DMS79 treated with DMSO at 0.1 percent for 48 hours (cell line): ENCODE measurements around the gene VCX2.
"Not testable (repeated sequence)": the region's sequence is repeated elsewhere in the genome, so short reads cannot be mapped to it uniquely, and the experiment has no call there.

Source experiments
- DNase-seq: peaks from one replicate; lab custom pipeline; 2025; lab: John Stamatoyannopoulos, UW

The VCX2 gene

GRCh38 chrX:8171169-8171568 lies at the start of gene VCX2:
VCX2 (minus strand) TSS chrX:8171267; CDS start chrX:8170643, 624 bp downstream.
- not testable (repeated sequence) for DNase-seq

DNA sequence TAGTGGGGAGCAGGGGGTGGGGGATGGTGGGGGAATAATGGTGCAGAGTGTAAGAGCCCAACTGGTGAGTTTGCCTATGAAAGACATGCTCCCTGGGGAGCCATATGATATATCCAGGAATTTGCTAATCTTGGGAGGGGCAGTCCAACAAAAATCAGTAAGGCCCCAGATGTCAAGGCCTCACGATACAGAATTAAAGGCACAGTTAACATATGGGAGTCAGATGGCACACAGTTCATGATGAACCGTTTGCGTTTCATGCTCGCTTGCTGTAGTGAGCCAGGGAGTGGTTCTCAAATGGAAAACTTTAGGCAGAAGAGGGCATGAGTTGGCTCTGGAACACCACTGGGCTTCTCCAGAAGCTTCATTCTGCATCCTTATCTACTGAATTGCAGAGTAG lies 33.9 kb upstream of the VCX2 start:
- DNase-seq, result no peak

DNA sequence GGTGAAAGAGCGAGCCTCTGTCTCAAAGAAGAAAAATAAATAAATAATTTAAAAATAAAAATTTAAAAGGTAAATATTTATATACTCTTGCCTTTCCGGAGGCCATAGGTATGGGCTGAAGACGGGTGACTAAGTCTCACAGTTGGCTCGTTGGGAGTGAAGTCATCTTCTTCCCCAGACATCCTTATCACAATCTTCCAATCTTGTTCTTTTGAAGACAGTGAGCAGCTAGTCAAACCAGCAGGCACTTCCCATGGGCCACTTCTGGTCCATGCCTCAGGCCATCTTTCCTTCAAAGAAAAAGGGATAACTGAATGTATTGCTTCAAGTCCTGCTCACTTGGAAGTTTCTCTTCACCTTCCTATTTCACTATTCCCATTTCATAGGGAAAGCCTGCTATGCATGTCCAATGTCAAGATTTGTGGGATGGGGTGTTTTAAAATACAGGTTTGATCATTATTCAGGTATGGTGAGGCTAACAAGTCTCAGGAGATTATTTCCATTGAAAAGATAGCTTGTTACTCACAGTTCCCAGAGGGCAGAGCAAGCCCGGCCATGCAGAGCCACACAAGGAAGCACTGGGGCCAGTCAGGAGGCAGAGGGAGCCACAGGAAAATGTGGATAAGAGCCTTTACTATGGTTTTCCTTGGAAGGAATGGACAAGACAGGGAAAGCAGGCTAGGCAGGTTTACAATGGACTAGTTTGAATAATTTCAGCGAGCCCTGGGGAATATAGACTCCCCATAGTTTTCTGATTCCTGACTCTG lies 33.3 kb upstream of the VCX2 start:
- DNase-seq, result no peak

- no peak for DNase-seq
These were observed 30.8 kb upstream of the VCX2 start for GRCh38 chrX:8201896-8202331.

- no peak for DNase-seq
These were observed 25.7 kb upstream of the VCX2 start for GRCh38 chrX:8196776-8197175.

- DNase-seq, result no peak
These were observed 23.1 kb upstream of the VCX2 start for GRCh38 chrX:8194216-8194615.

DNA sequence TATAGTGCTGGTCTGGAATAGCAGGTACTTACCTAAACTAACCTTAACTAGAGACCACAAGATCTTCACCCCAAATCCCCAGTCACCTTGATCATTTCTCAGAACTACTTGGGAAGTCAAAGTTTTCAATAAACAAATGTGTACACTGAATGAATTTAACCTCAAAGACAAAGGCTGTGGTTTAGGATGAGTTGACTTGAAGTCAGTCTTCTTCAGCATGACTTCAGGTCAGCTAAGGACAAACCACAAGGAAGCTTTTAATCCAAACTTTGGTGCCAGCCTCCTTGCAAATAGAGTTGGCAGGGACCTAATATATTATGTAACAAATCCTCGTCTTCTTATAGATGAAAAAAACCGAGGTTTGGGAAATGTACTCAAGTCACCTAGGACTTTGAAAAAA lies 21.2 kb upstream of the VCX2 start:
- DNase-seq, result peak; percentile 2

- DNase-seq, result no peak
These were observed 20.0 kb upstream of the VCX2 start for GRCh38 chrX:8191022-8191421.

- DNase-seq, result no peak
These were observed 19.3 kb upstream of the VCX2 start for GRCh38 chrX:8190341-8190830.

GRCh38 chrX:8189096-8189830 lies 18.2 kb upstream of the VCX2 start:
- peak; percentile 44 for DNase-seq

DNA sequence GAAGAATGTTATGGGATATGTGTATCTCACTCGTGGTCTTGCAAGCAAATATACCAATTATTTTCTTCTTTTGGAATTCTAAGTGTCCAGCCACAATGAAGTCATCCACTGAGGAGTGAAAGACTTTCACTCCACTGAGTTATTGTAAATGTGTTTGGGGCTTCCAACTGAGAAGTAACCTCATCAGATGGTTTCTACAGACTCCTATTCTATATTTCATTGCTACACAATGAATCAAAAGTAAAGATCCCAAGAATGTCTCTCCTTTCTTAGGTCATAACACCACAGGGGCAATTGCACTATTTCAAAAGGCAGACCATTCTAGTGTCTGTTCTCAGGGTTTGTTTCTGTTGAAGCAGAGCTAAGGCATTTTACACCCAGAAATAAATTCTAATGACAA lies 12.3 kb upstream of the VCX2 start:
- no peak for DNase-seq

DNA sequence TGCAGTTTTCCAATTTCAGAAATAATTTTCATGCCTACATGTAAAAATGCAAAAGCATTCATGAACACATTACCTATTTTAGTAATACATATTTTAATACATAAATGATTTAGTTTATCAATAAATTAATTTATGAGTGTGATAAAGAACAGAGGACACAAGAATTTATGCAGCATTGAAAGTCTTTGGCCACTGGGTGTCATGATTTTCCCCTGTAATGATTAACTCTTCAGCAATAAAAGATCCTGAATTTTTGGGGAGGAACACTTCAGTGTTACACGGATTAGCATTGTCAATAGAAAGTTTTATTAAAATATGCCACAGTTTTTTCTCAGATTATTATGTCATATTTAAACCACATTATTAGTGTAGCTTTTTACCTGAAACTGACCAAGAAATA lies 8.6 kb upstream of the VCX2 start:
- no peak for DNase-seq

DNA sequence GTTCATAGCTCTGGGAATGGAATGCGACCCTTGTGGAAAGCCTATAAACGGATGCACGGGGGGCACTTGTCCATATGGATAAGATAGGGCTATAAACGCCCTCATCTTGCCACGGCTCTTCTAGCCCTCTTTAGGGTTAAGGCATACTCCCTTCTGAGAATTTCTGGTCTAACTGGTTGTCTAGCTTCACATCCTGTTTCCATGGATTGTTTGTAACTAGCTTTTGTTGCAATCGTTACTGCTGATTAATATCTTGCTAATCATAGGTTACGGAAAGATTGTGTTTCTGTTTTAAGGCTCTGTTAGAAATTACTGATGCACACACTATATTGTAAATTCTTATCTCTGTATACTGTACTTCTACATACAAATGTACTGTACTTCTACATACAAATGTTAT lies 17.1 kb downstream of the VCX2 start:
- DNase-seq, result not testable (repeated sequence)

GRCh38 chrX:8147226-8147625 lies 23.8 kb downstream of the VCX2 start:
- no peak for DNase-seq

DNA sequence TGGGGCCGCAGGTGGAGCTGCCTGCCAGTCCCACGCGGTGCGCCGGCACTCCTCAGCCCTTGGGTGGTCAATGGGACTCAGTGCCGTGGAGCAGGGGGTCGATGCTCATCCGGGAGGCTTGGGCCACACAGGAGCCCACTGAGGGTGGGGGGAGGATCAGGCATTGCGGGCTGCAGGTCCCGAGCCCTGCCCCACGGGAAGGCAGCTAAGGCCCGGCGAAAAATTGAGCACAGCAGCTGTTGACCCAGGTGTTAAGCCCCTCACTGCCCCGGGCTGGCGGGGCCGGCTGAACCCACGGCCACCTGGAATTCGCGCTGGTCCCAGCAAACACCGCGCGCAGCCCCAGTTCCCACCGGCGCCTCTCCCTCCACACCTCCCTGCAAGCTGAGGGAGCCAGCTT lies 26.1 kb downstream of the VCX2 start:
- DNase-seq, result no peak

DNA sequence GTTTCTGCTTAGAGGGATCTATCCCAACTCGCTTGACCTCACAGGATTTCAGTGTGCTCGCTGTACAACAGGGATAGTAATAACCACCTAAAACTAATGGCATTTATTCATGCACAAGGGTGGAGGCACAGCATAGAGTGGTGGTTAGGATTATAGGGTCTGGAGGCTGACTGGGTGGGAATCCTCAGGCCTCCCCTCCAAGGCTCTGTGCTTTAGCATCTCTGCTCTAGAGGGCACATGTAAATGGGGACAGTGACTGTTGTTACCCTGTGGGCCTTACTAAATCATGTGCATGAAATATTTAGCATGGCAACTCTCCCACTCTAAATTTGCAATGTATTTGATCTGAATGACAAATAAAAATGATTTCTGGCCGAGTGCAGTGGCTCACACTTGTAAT lies 29.2 kb downstream of the VCX2 start:
- DNase-seq, result no peak

DNA sequence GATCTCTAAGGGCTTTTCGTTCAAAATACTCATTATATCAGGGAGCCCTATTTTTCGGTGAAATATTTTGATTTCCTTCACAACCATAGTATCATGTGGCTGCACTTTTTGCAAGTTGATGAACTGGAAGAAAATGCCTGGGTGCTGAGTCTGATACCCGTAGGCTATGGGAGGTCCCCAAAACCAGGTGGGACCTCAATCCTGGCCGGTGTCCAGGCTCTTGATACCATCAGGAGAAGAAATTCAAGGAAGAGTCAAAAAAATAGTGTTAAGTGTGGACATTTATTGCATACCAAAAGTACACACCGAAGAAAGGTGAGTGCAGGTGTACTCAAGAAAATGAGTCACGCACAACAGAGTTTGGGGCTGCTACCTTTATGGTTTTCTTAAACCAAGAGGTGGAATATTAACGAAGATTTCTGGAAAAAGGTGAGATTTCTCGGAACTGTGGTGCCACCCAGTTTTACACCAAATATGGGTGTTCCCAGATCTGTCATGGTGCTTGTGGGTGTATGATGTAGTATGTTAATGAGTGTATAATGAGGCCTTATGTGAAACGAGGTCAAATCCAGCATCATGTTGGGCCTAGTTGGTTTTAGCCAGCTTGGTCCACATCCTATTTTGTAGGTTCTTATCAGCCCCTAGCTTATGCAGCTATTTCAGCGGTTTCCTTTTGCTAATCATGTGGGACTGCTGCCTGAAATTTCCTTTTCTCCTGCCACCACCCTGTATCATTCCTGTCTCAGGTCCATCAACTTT lies 29.9 kb downstream of the VCX2 start:
- DNase-seq, result no peak

GRCh38 chrX:8139716-8140115 lies 31.4 kb downstream of the VCX2 start:
- DNase-seq, result peak; percentile 66

DNA sequence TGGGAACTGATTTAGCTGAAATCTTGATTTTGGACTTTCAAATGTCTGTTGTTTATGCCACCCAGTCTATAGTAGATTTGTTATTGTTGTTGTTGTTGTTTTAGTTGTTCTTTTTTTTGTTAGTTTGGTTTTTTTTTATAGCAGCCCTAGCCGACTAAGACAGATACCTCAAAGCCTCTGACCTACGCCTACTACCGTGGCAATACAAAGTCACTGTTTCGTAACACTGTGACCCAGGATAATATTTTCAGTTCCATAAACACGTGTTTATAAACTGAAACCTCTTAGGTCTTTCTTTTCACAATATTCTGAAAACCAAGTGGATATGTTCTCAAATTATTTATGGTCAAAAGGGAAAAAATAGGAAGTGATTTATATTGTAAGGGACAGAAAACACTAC lies 32.8 kb downstream of the VCX2 start:
- no peak for DNase-seq

DNA sequence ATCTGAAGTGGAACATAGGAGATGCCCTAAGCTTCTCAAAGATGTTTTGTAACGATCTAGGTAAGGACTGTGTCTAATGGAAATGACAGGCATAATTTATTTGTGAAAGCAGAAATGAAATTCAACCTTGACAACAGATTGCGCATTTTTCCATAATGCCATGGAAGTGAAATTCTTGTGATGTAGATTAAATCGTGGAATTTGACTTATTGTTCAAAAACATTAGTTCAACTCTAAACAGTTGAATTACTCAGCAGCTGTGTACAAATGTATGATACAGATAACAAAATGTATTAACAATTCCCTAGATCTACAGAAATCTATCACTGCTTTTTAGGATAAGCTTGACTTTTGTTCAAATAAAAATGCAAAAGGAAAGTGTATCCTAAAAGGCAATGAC lies 44.4 kb downstream of the VCX2 start:
- no peak for DNase-seq

DNA sequence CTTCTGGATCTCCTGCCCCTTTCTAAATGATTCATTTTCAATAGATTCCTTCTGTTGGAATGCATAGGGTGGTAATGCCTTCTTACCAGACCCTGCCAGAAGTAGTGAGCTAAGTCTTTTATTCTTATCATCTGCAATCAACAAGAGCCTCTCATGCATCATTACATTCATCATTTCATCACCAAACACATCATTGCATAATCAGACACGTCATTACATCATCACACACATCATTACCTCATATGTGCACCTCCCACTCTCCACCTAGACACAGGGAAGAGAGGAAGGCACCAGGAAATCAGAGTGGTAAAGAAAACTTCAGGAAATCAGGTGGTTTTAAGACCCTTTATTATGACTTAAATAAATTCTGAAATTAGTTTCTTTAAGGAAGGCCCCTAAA lies 45.0 kb downstream of the VCX2 start:
- DNase-seq, result no peak

GRCh38 chrX:8125566-8125965 lies 45.5 kb downstream of the VCX2 start:
- DNase-seq, result no peak

DNA sequence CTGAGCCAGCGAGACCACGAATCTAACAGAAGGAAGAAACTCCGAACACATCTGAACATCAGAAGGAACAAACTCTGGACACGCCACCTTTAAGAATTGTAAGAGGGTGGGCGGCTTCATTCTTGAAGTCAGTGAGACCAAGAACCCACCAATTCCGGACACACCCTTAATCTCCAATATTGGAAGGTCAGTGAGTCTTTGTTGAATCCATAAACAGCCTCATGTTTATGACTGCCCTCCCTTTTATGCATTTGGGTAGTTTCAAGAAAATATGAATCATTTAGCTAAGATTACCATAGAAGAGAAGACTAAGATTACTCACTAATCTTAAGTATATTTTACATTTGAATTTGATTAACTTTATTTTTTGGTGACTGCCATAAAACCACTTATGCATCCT lies 48.5 kb downstream of the VCX2 start:
- DNase-seq, result no peak
